ENCODE data around the gene SNRPA1.
A peak's percentile ranks its signal among the peaks of the same experiment; 100 is the strongest.

The SNRPA1 gene

DNA sequence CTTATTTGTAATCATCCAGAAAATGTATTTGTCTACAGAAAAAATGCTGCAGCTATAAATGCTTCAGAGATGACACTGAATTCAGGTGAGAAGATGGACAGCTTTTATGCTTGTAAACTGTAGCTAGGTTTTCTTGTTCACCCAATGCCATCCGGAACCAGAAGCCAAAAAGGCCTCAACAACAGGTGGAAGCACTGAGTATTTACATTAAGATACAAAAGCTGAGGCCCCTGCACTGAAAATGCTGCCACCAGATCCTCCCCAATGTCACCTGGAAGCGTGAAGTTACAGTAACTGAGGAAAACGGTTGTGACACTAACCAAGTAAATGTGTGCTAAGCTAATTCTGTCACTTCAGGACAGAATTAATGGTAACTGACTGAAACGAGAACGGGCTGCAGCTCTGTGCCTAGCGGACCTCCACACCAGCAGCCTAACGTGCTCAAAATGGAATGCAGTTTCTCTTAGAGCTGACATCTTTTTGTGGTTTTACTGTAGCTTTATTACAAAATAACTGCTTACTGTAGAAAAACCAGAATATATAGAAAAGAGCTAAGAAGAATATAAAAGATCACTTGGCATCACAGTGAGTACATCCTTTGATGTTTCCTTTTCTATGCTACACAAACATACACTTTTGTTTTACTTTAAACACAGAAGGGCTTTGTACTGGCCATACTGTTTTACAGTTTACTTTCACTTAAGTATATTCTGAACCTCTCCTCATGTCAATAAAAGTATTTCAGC lies 50.8 kb downstream of the SNRPA1 start:
- DNase-seq (ENCODE audit: low read depth) = peak; percentile 71
- peak overlapping the region; percentile 31 for H3K4me3 ChIP-seq (ENCODE audit: low read length)
- TF ChIP-seq, protein P1, sequence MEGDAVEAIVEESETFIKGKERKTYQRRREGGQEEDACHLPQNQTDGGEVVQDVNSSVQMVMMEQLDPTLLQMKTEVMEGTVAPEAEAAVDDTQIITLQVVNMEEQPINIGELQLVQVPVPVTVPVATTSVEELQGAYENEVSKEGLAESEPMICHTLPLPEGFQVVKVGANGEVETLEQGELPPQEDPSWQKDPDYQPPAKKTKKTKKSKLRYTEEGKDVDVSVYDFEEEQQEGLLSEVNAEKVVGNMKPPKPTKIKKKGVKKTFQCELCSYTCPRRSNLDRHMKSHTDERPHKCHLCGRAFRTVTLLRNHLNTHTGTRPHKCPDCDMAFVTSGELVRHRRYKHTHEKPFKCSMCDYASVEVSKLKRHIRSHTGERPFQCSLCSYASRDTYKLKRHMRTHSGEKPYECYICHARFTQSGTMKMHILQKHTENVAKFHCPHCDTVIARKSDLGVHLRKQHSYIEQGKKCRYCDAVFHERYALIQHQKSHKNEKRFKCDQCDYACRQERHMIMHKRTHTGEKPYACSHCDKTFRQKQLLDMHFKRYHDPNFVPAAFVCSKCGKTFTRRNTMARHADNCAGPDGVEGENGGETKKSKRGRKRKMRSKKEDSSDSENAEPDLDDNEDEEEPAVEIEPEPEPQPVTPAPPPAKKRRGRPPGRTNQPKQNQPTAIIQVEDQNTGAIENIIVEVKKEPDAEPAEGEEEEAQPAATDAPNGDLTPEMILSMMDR (conservative IDR thresholded peaks at IDR 0.05; ENCODE audit: low read length) = peak; percentile 17; the same call in 1 of the 2 replicates

DNA sequence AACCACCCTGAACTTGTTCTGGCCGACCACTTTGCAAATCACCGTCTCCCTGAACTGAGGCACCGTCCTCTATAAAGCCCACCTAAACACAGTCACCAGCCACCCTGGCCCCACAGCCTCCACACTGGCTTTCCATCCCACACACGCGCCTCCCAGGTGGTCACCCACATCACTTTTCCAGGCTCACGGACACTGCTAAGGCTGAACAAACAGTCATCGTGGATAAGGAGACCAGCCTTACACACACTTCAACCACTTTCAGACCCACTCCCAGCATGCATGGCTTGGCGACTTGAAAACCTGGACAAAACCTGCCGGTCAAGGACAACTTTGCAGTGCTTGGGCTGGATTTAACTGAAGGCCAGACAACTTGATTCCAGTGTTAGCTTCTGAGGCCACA lies 51.6 kb downstream of the SNRPA1 start:
- DNase-seq (ENCODE audit: low read depth) = no peak
- H3K4me3 ChIP-seq (ENCODE audit: low read length) = no peak overlapping the region
- TF ChIP-seq, protein P1 (conservative IDR thresholded peaks at IDR 0.05; ENCODE audit: low read length) = no peak

DNA sequence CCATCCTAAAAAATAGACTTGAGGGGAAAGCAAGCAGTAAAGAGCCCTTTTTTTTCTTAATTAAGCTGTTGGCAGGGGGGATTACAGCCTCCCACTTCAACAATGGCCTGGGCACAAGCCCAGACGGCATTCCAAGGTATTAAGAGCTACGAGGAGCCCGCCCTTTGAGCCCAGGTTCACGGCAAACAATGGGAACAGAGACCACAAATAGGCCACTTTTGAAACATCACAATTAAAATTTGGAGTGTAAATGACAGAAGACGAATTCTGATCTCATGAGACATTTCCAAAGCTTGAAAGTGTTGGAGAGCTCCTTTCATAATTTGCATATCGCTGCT lies 52.1 kb downstream of the SNRPA1 start:
- no peak overlapping the region for H3K4me3 ChIP-seq (ENCODE audit: low read length)
- TF ChIP-seq, protein P1 (conservative IDR thresholded peaks at IDR 0.05; ENCODE audit: low read length) = no peak
- DNase-seq (ENCODE audit: low read depth) = no peak

DNA sequence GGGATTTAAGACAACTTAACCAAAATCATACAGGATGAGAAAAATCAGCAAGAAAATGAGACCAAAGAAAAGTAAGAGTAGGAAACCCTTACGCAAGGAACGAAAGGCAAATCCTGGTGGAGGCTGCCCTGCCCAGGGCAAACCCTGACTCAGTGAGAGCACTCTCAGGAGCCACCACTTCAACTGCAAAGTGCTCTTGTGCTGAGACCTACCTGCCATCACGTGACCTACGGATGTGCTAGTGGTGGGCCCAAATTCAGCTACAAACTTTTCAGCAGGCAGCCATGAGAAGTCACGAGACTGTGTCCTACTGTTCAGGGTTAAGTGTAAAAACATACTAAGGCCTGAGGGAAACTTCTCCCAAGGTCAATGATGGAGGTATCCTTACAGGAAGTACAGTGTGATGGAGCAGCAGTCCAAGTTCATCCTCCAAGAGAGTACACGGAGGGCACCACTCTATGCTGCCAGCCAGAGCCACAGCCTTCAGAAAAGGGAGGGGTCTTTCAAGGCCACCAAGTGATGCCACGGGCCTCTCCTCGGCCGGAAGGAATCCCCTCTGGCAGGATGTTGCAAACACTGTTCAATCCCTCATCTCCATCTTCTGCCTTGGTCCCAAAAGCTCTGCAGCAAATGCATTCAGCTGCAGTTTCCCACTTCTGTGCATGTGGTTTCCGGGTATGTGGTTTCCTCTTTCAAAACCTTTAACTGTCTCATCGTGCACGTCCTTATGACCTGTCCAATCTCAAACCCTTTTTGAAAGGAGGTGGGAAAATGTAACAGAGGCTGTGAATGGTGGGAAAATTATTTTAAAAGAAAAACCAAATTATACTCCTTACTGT lies 52.7 kb downstream of the SNRPA1 start:
- H3K4me3 ChIP-seq (ENCODE audit: low read length) = no peak overlapping the region
- TF ChIP-seq, protein P1 (conservative IDR thresholded peaks at IDR 0.05; ENCODE audit: low read length) = no peak
- peak; percentile 61 for DNase-seq (ENCODE audit: low read depth)

DNA sequence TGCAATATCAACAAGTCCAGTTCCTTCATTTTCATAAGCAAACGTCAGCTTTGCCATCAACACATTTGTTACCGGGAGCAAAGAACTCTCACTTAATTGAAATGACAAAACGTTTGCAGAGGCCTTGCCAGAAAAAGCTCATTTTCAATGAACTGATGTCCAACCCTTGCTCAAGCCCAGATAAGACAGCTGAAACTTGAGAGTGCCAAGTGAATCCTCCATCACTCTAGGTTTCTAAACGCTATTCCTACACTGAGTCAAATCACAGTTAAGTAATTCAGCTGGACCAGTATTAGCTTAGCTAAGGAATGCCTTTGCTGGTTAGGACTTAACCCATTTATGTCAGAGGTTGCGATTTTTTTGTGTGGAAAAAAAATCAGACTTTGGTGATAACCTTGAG lies 54.7 kb downstream of the SNRPA1 start:
- no peak overlapping the region for H3K4me3 ChIP-seq (ENCODE audit: low read length)
- TF ChIP-seq, protein P1 (conservative IDR thresholded peaks at IDR 0.05; ENCODE audit: low read length) = no peak
- DNase-seq (ENCODE audit: low read depth) = peak; percentile 52

DNA sequence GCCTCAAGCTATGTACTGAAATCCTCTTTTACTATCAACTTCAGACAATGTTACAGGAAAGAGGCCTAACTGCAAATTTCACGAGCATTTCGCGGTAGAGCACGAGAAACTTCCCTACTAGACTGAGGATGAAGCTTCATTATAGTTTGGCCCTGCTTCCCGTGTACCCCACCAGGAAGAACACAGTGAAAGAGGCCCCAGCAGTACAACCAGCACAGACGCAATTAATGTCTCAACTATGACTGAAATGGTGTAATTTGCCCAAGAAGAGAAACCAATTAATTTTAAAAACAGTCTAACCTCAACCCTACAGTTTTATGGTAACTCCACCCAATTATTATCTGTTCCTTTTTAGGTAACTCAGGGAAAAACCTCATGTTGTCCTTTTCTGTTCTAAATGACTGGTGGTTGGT lies 55.3 kb downstream of the SNRPA1 start:
- H3K4me3 ChIP-seq (ENCODE audit: low read length) = no peak overlapping the region
- DNase-seq (ENCODE audit: low read depth) = no peak
- TF ChIP-seq, protein P1 (conservative IDR thresholded peaks at IDR 0.05; ENCODE audit: low read length) = no peak

DNA sequence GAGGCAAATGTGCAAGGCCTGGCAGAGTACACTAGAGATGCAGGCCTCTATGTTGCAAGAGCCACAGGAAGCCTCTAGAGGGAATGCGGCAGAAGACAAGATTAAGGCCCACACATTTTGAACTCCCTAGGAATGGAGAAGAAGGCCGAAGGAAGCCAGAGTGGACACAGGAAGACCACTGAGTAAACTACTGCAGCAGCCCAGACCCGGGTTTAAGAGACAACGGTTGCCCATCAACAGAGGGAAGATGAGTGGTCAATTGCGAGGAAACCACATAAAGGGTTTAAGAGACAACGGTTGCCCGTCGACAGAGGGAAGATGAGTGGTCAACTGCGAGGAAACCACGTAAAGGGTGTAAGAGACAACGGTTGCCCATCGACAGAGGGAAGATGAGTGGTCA lies 57.8 kb downstream of the SNRPA1 start:
- H3K4me3 ChIP-seq (ENCODE audit: low read length) = no peak overlapping the region

More for the DNA sequence above, 57.8 kb downstream of the SNRPA1 start:
- TF ChIP-seq, protein P1 (conservative IDR thresholded peaks at IDR 0.05; ENCODE audit: low read length) = no peak
- no peak for DNase-seq (ENCODE audit: low read depth)
